ENCODE data around the gene PSMB3. TPM values are rescaled to one million over a fixed set of nuclear protein-coding genes. Genes with fewer than 3 reads are reported as not detected.

The PSMB3 gene
- total RNA-seq, 1 experiment from 2014 or later = 233 TPM

- H3K9me3 ChIP-seq (ENCODE audit: control insufficient read depth, insufficient read depth, low read depth, low read length) = no peaks in the 10 kb centered on the region
- ChIA-PET POLR2A (no interaction called here), CTCF (interaction anchor here (1.0 to 1.2 kb wide), 2 partner anchors 57 to 58 kb away, joined by 4 to 6 read pairs; partner anchors contain the start of gene EPOP)
- no TSS peak for BruUV-seq (replicated peaks)
- H3K4me1 ChIP-seq (ENCODE audit: control insufficient read depth, insufficient read depth, low read length) = peaks cover 39% of the 10 kb centered on the region
- no peaks in the 10 kb centered on the region for H3K27me3 ChIP-seq (ENCODE audit: control insufficient read depth, insufficient read depth, low read length)
- no peaks in the 10 kb centered on the region; the same call in 1 of the 2 replicates for H3K36me3 ChIP-seq (ENCODE audit: control insufficient read depth, insufficient read depth, low read length)
- TF ChIP-seq TCF7L2 (IDR thresholded peaks at IDR 0.05; ENCODE audit: low read depth, low read length) = no peak
- no peak for TF ChIP-seq REST (IDR thresholded peaks at IDR 0.05; ENCODE audit: insufficient read depth in 1 of 2, low read depth in 2 of 2, low read length in 1 of 2)
- no peak for TF ChIP-seq POLR2AphosphoS5 (IDR thresholded peaks at IDR 0.05; ENCODE audit: low read depth, low read length)
- TF ChIP-seq SIN3A (IDR thresholded peaks at IDR 0.05; ENCODE audit: borderline replicate concordance, insufficient read depth, low read depth, low read length) = no peak
- no peak for TF ChIP-seq CTCF (IDR thresholded peaks at IDR 0.05)
- DNase-seq (ENCODE audit: low read depth, low spot score) = no peak
- ATAC-seq = no peak
- H3K27ac ChIP-seq (ENCODE audit: low read length) = no peak overlapping the region
- no peak overlapping the region for H3K4me3 ChIP-seq (ENCODE audit: low read depth in 2 of 2, low read length in 2 of 2)
- in situ Hi-C loops (cut with HindIII; ENCODE audit: low pct_unique_long_range_greater_than_20kb, low sequenced_read_pairs) = no loop called here
- intact Hi-C loops (cut with micrococcal nuclease; ENCODE audit: unreplicated experiment) = loop anchor here (5.0 kb wide), 1 partner anchor 56 kb away; no protein-coding TSS in a partner anchor
Measured at GRCh38 chr17:38733282-38733981, 19.1 kb upstream of the PSMB3 start.

GRCh38 chr17:38733982-38734973 is 18.3 kb upstream of the PSMB3 start:
- POLR2A ChIA-PET = interaction anchor here (0.7 kb wide), 1 partner anchor 15 kb away, joined by 5 read pairs; no protein-coding TSS in a partner anchor
- intact Hi-C loops (cut with micrococcal nuclease; ENCODE audit: unreplicated experiment) (loop anchor here (5.0 kb wide), 1 partner anchor 57 kb away; no protein-coding TSS in a partner anchor), in situ Hi-C loops (cut with HindIII; ENCODE audit: low pct_unique_long_range_greater_than_20kb, low sequenced_read_pairs) (no loop called here)
- Histone ChIP-seq H3K27ac (ENCODE audit: low read length) (no peak overlapping the region; the same call in none of the 2 replicates), H3K27me3 (ENCODE audit: control insufficient read depth, insufficient read depth, low read length) (no peaks in the 10 kb centered on the region), H3K4me1 (ENCODE audit: control insufficient read depth, insufficient read depth, low read length) (peaks cover 36% of the 10 kb centered on the region), H3K36me3 (ENCODE audit: control insufficient read depth, insufficient read depth, low read length) (no peaks in the 10 kb centered on the region; the same call in 1 of the 2 replicates), H3K4me3 (ENCODE audit: low read depth in 2 of 2, low read length in 2 of 2) (no peak overlapping the region), H3K9me3 (ENCODE audit: control insufficient read depth, insufficient read depth, low read depth, low read length) (no peaks in the 10 kb centered on the region)
- peak; percentile 46; the same call in 1 of the 2 replicates for ATAC-seq
- TF ChIP-seq REST (IDR thresholded peaks at IDR 0.05; ENCODE audit: insufficient read depth in 1 of 2, low read depth in 2 of 2, low read length in 1 of 2) (no peak), TCF7L2 (IDR thresholded peaks at IDR 0.05; ENCODE audit: low read depth, low read length) (no peak), SIN3A (IDR thresholded peaks at IDR 0.05; ENCODE audit: borderline replicate concordance, insufficient read depth, low read depth, low read length) (no peak), POLR2AphosphoS5 (IDR thresholded peaks at IDR 0.05; ENCODE audit: low read depth, low read length) (peak; percentile 44; the same call in 1 of the 2 replicates), CTCF (IDR thresholded peaks at IDR 0.05) (peak; percentile 58)
- DNase-seq (ENCODE audit: low read depth, low spot score) = no peak
- TSS peak; percentile 75 for BruUV-seq (replicated peaks)
- CTCF ChIA-PET = interaction anchor here (0.5 to 1.2 kb wide), 7 partner anchors 36 to 322 kb away, joined by 3 to 11 read pairs (median 5); partner anchors contain the start of gene EPOP
